GM19467 (cell line): Measurements from ENCODE around the gene IFT25.
"Not testable (repeated sequence)": the region's sequence is repeated elsewhere in the genome, so short reads cannot be mapped to it uniquely, and the experiment has no call there.

Experiments used
- ATAC-seq: cut with Tn5 transposase; IDR thresholded peaks from one replicate; pipeline ENCODE4 v1.9.1; 2021; ENCODE audit warnings: mild to moderate bottlenecking, moderate library complexity; ENCODE audit not compliant: unreplicated experiment

The IFT25 gene

GRCh38 chr1:53945433-53946251, at the start of gene IFT25:
IFT25 (minus strand) TSS chr1:53945699; CDS start chr1:53940082, 5,617 bp downstream.
- ATAC-seq: peak; percentile 61

- not testable (repeated sequence) for ATAC-seq
Measured at GRCh38 chr1:53994516-53994915, 49.0 kb upstream of the IFT25 start.

GRCh38 chr1:53992085-53992874, 46.8 kb upstream of the IFT25 start:
- no peak for ATAC-seq

- no peak for ATAC-seq
Measured at GRCh38 chr1:53987880-53988279, 42.4 kb upstream of the IFT25 start.

DNA sequence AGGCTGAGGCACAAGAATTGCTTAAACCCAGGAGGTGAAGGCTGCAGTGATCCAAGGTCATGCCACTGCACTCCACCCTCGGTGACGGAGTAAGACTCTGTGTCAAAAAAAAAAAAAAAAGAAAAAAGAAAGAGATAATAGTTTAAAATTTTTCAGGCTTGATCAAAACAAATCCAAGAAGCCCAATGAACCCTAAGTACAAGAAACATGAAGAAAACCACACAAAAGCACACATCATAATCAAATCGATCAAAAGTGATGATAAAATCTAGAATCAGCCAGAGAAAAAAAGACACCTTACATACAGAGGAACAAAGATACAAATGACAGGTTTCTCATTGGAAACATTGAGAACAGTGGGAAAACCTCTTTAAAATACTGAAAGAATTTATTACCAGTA, 41.0 kb upstream of the IFT25 start:
- ATAC-seq: no peak

GRCh38 chr1:53984726-53985125, 39.2 kb upstream of the IFT25 start:
- no peak for ATAC-seq

GRCh38 chr1:53982763-53983104, 37.2 kb upstream of the IFT25 start:
- ATAC-seq: no peak

DNA sequence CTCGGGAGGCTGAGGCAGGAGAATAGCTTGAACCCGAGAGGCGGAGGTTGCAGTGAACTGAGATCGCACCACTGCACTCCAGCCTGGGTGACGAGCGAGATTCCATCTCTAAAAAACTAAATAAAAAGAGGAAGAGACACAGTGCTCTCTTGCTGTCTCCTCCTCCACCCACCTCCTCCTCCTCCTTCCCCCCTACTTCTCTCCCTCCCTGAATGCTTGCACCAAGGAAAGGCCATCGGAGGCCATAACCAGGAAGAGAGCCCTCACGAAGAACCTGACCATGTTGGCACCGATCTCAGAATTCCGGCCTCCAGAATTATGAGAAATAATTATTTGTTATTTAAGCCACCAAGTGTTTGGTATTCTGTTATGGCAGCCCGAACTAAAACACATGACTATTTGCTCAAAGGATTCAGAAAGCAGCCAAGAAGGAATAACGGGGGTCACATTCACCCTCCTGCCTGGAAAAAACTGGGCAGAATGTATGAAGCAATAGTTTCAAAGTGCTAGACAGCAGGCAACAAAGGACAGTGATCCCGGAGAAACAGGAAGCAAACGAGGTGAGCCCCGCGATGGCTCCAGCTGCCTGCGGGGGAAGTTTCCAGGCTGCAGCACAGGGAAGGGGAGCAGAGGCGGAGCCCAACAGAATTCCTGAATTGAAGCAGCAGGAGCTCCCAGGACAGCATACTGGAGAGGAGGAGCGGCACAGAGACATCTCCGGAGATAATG, 36.7 kb upstream of the IFT25 start:
- no peak for ATAC-seq

- no peak for ATAC-seq
Measured at GRCh38 chr1:53981220-53981619, 35.7 kb upstream of the IFT25 start.

DNA sequence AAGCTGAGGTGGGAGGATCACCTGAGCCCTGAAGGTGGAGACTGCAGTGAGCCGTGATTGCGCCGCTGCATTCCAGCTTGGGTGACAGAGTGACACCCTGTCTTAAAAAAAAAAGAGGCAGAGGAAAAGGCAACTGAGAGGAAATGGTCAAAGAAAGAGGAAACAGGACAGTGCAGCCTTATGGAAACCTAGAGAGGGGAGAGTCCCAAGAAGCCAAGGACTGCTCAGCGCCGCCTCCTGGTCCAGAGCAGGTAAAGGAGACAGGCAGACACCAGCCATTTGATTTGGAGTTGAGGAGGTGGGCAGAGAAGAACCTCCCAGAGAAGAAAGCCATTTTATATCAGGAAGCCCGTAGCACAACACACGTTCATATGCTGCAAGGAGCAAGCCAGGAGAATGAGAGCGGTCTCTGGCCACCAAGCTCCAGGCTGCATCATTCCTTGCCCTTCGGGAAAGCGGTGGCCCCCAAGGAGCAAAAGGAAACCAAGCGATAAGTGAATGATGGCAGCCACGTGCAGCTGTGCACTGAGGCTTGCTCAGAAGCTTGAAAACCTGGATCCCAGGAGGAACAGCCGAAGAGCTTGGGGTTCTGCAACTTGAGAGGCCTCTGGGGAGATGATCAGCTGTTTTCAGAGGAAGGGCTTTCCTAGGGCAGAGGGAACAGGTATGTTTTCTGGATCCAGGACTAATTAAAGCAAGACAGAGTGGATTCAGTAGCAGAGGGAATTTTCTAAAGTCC, 34.4 kb upstream of the IFT25 start:
- ATAC-seq: no peak

GRCh38 chr1:53975861-53976260, 30.4 kb upstream of the IFT25 start:
- no peak for ATAC-seq

- ATAC-seq: no peak
Measured at GRCh38 chr1:53971718-53972117, 26.2 kb upstream of the IFT25 start.

DNA sequence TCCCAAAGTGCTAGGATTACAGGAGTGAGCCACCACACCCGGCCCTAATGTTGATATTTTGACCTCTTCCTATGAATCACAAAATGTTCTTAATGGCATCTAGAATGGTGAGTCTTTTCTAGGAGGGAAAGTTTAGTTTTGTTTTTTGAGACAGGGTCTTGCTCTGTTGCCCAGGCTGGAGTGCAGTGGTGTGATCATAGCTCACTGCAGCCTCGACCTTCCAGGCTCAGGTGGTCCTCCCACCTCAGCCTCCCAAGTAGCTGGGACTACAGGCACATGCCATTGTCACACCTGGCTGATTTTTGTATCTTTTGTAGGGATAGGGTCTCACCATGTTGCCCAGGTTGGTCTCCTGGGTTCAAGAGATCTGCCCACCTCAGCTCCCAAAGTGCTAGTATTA, 23.8 kb upstream of the IFT25 start:
- not testable (repeated sequence) for ATAC-seq

GRCh38 chr1:53968125-53968513, 22.6 kb upstream of the IFT25 start:
- no peak for ATAC-seq

GRCh38 chr1:53967409-53968124, 22.1 kb upstream of the IFT25 start:
- no peak for ATAC-seq

GRCh38 chr1:53966794-53967193, 21.3 kb upstream of the IFT25 start:
- ATAC-seq: no peak

DNA sequence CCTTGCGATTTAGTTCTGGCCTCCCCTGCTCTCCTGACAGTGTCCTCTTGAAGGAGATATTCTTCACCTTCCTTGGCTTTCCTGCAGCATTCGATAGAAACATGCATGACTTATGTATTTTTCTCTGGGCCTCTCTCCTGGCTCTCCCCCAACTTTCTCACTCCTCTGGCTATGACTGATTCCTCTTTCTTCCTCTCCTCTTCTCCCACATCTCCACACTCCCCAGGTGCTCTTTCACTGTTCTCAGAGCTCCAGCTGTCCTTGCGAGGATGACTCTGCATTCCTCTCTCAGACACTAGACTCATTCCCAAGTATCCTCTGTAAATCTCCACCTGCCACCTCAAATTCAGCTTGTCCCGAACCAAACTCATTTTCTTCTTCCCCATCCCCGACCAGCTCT, 18.6 kb upstream of the IFT25 start:
- ATAC-seq: no peak

DNA sequence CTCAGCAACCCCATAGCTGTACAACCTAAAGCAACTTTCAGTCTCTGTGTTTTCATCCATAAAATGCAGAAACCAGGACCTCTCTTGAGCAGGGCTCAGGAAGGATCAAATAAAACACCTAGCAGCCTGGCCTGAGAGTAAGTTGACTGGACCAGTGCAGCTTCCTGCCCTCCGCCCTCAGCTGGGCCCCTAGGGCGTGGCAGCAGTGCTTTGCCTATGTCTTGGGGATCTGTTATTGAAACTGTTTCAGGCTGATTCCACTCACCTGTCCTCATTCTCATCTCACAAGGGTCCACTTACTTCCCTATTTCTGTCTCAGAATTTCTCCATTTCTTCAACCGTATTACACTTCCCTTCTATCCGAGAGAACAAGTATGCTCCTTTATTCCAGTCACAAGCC, 18.0 kb upstream of the IFT25 start:
- ATAC-seq: no peak

DNA sequence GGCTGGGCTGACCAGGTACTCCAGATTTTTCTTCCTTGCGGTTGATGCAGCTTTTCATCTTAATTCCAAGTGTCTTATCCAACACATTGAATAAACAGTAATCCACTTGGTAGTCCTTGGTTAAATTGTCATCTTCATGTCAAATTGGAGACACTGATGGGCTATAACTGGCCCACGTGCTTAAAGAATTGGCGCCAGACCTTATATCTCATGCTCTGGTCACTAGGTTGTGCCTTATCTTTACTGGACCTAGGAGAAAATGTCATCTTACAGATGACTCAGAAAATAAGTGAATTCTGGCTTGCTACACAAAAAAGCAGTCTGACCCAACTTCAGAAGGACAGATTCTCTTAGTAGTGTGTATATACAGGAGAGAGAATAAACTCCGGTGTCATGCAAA, 16.9 kb upstream of the IFT25 start:
- no peak for ATAC-seq

- no peak for ATAC-seq
Measured at GRCh38 chr1:53959664-53960250, 14.3 kb upstream of the IFT25 start.
